Esophagus muscularis mucosa (tissue), 4 donors: ENCODE data around the gene POLR2C. TPM values are rescaled to one million over a fixed set of nuclear protein-coding genes. Genes with fewer than 3 reads are reported as not detected.

ENCODE experiments used
- DNase-seq: peaks from one replicate; pipeline ENCODE4 v3.0.0-alpha.2; 2017; ENCODE audit errors: extremely low spot score
- H3K27ac ChIP-seq, 4 donors: fragments of 200-600 bp; sonication (generic); replicated peaks in 1 of 4; 1 replicate in 3 of 4; 2 replicates in 1 of 4; pipeline ENCODE4 v1.5.1; 2016 to 2019; ENCODE audit warnings: mild to moderate bottlenecking in 1 of 4
- H3K27me3 ChIP-seq, 4 donors: fragments of 200-600 bp; sonication (generic); one replicate each; pipeline versions ENCODE4 v1.5.1 to v1.6.0; 2016 to 2019
- H3K36me3 ChIP-seq, 4 donors: fragments of 200-600 bp; sonication (generic); one replicate each; pipeline ENCODE4 v1.5.1; 2016 to 2019
- H3K4me1 ChIP-seq, 4 donors: fragments of 200-600 bp; sonication (generic); one replicate each; pipeline ENCODE4 v1.5.1; 2016 to 2019
- H3K4me3 ChIP-seq, 4 donors: fragments of 200-600 bp; sonication (generic); 1 replicate in 2 of 4; 2 replicates in 2 of 4; pipeline ENCODE4 v1.5.1; 2016 to 2019; ENCODE audit warnings: mild to moderate bottlenecking in 4 of 4, moderate library complexity in 1 of 4
- H3K9me3 ChIP-seq, 4 donors: fragments of 200-600 bp; sonication (generic); 1 replicate in 3 of 4; 2 replicates in 1 of 4; pipeline ENCODE4 v1.5.1; 2016 to 2019
- CTCF ChIP-seq, 3 experiments: fragments of 200-600 bp in 2 of 3; fragments of 450-650 bp in 1 of 3; sonication (generic) in 2 of 3; IDR thresholded peaks; one replicate each; pipeline ENCODE4 v1.5.1; 2017 to 2019; ENCODE audit warnings: antibody characterized with exemption in 3 of 3, mild to moderate bottlenecking in 2 of 3, moderate library complexity in 1 of 3
- EP300 ChIP-seq: sonication (generic); formaldehyde crosslinking; IDR thresholded peaks from one replicate; pipeline ENCODE4 v1.6.1; 2017; ENCODE audit warnings: antibody characterized with exemption
- POLR2A ChIP-seq: fragments of 450-650 bp; IDR thresholded peaks from one replicate; pipeline ENCODE4 v1.6.1; 2017; ENCODE audit warnings: antibody characterized with exemption, moderate library complexity, mild to moderate bottlenecking, low read depth
- POLR2AphosphoS5 ChIP-seq, 2 donors: sonication (generic); formaldehyde crosslinking; IDR thresholded peaks; one replicate each; pipeline ENCODE4 v1.6.1; 2017; ENCODE audit warnings: antibody characterized with exemption in 2 of 2
- WGBS: methylation state at CpG from one replicate; pipeline ENCODE4 v1.1.5; 2018; 5-methylcytosine and 5-hydroxymethylcytosine counted together
- intact Hi-C: fragments of 100-400 bp; cut with DNase I; formaldehyde crosslinking; loops from one replicate; pipeline ENCODE4 v1.15.1; 2023
- total RNA-seq, 4 donors: library from RNA; depleted of rRNA; stranded (reverse); fragments of >200 nt; gene quantifications; one replicate each; pipeline versions ENCODE4 v1.1.0 to v1.2.1, GENCODE V29; 2016

The POLR2C gene
- total RNA-seq, 4 donors from 2014 or later, result 95.5 to 154 (median 107) TPM

GRCh38 chr16:57426356-57426755 is 36.1 kb upstream of the POLR2C start:
- 87% methylated on average over 5 of the region's 7 CpGs for WGBS
- Histone ChIP-seq H3K9me3 (no peaks in the 10 kb centered on the region), H3K27ac (no peak overlapping the region), H3K36me3 (peaks cover 31 to 50% (median 43%) of the 10 kb centered on the region in 4 donors), H3K27me3 (no peaks in the 10 kb centered on the region), H3K4me3 (no peak overlapping the region), H3K4me1 (peaks cover 20 to 25% (median 22%) of the 10 kb centered on the region in 4 donors)
- intact Hi-C loops, result no loop called here
- DNase-seq, result no peak
- TF ChIP-seq POLR2AphosphoS5 (IDR thresholded peaks at IDR 0.05) (no peak), POLR2A (no peak), EP300 (no peak), CTCF (IDR thresholded peaks at IDR 0.05) (no peak)

GRCh38 chr16:57427307-57427706 is 35.2 kb upstream of the POLR2C start:
- Histone ChIP-seq H3K27ac (no peak overlapping the region), H3K4me1 (peaks cover 13 to 18% (median 14%) of the 10 kb centered on the region in 4 donors), H3K4me3 (no peak overlapping the region), H3K27me3 (no peaks in the 10 kb centered on the region), H3K36me3 (peaks cover 41 to 59% (median 52%) of the 10 kb centered on the region in 4 donors), H3K9me3 (no peaks in the 10 kb centered on the region)
- DNase-seq, result no peak
- 88% methylated on average over 8 of the region's 8 CpGs for WGBS
- intact Hi-C loops, result no loop called here
- no peak for TF ChIP-seq POLR2A
- no peak for TF ChIP-seq POLR2AphosphoS5 (IDR thresholded peaks at IDR 0.05)
- TF ChIP-seq CTCF (IDR thresholded peaks at IDR 0.05), result no peak
- no peak for TF ChIP-seq EP300

DNA sequence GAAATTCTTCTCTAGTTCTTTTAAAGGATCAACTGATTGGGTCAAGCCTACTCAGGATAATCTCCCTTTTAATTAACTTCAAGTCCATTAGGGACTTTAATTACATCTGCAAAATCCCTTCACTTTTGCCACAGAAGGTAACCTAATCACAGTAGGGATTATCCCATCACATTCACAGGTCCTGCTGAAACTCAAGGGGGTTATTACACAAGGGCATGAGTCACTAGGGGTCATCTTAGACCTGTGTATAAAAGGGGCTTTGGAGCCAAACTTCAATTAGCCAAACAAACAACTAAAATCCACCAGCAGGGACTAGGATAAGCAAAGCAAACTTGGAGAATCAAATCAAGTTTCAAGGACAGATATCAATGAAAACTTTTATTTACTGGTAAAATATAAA is 34.7 kb upstream of the POLR2C start:
- Histone ChIP-seq H3K4me1 (peaks cover 9 to 14% (median 10%) of the 10 kb centered on the region in 4 donors), H3K27me3 (no peaks in the 10 kb centered on the region), H3K27ac (no peak overlapping the region), H3K9me3 (no peaks in the 10 kb centered on the region), H3K4me3 (no peak overlapping the region), H3K36me3 (peaks cover 46 to 64% (median 58%) of the 10 kb centered on the region in 4 donors)
- no peak for TF ChIP-seq EP300
- DNase-seq, result no peak
- intact Hi-C loops, result no loop called here

- no peak for DNase-seq
- Histone ChIP-seq H3K4me1 (no peaks in the 10 kb centered on the region), H3K4me3 (no peak overlapping the region), H3K27ac (no peak overlapping the region), H3K9me3 (no peaks in the 10 kb centered on the region), H3K36me3 (peaks cover 72 to 96% (median 89%) of the 10 kb centered on the region in 4 donors), H3K27me3 (no peaks in the 10 kb centered on the region)
- intact Hi-C loops, result no loop called here
- 80% methylated on average over 5 of the region's 5 CpGs for WGBS
- TF ChIP-seq POLR2A (no peak), EP300 (no peak), POLR2AphosphoS5 (IDR thresholded peaks at IDR 0.05) (no peak)
Measured at GRCh38 chr16:57430955-57431354, 31.5 kb upstream of the POLR2C start.

- H3K4me1 ChIP-seq, result no peaks in the 10 kb centered on the region
- no peak overlapping the region for H3K4me3 ChIP-seq
- TF ChIP-seq CTCF (IDR thresholded peaks at IDR 0.05) (no peak), POLR2AphosphoS5 (IDR thresholded peaks at IDR 0.05) (no peak), POLR2A (no peak), EP300 (no peak)
- DNase-seq, result no peak
- intact Hi-C loops, result no loop called here
- H3K27ac ChIP-seq, result no peak overlapping the region
- peaks cover 77 to 100% (median 97%) of the 10 kb centered on the region in 4 donors for H3K36me3 ChIP-seq
- no peaks in the 10 kb centered on the region for H3K9me3 ChIP-seq
- 94% methylated on average over 2 of the region's 2 CpGs for WGBS
- no peaks in the 10 kb centered on the region for H3K27me3 ChIP-seq
Measured at GRCh38 chr16:57432505-57432904, 30.0 kb upstream of the POLR2C start.

GRCh38 chr16:57432989-57433388 is 29.5 kb upstream of the POLR2C start:
- TF ChIP-seq EP300, result no peak
- no peak for TF ChIP-seq POLR2A
- no peak for TF ChIP-seq CTCF (IDR thresholded peaks at IDR 0.05)
- no peak for TF ChIP-seq POLR2AphosphoS5 (IDR thresholded peaks at IDR 0.05)
- DNase-seq, result no peak
- Histone ChIP-seq H3K27me3 (no peaks in the 10 kb centered on the region), H3K4me1 (no peaks in the 10 kb centered on the region), H3K4me3 (no peak overlapping the region), H3K36me3 (peaks cover 77 to 100% (median 97%) of the 10 kb centered on the region in 4 donors), H3K27ac (no peak overlapping the region), H3K9me3 (no peaks in the 10 kb centered on the region)
- intact Hi-C loops, result no loop called here
- 97% methylated on average over 3 of the region's 3 CpGs for WGBS
